Fibroblast of skin of scalp (primary cell): Measurements from ENCODE around the gene COL16A1.
A peak's percentile ranks its signal among the peaks of the same experiment; 100 is the strongest.
"Not testable (repeated sequence)": the region's sequence is repeated elsewhere in the genome, so short reads cannot be mapped to it uniquely, and the experiment has no call there.

Source experiments
- DNase-seq: peaks from one replicate; pipeline ENCODE4 v3.0.0-alpha.2; 2013

The COL16A1 gene

GRCh38 chr1:31732751-31733289 lies 29.0 kb upstream of the COL16A1 start:
- DNase-seq, result no peak

- no peak for DNase-seq
Observed at GRCh38 chr1:31732343-31732742, 28.5 kb upstream of the COL16A1 start.

- DNase-seq, result no peak
Observed at GRCh38 chr1:31731049-31731565, 27.3 kb upstream of the COL16A1 start.

- no peak for DNase-seq
Observed at GRCh38 chr1:31730336-31731048, 26.7 kb upstream of the COL16A1 start.

- DNase-seq, result no peak
Observed at GRCh38 chr1:31727849-31728248, 24.0 kb upstream of the COL16A1 start.

GRCh38 chr1:31727195-31727594 lies 23.4 kb upstream of the COL16A1 start:
- no peak for DNase-seq

GRCh38 chr1:31726715-31727114 lies 22.9 kb upstream of the COL16A1 start:
- no peak for DNase-seq

GRCh38 chr1:31725777-31726535 lies 22.1 kb upstream of the COL16A1 start:
- no peak for DNase-seq

GRCh38 chr1:31725134-31725533 lies 21.3 kb upstream of the COL16A1 start:
- DNase-seq, result no peak

- DNase-seq, result peak; percentile 80
Observed at GRCh38 chr1:31723828-31724359, 20.1 kb upstream of the COL16A1 start.

- no peak for DNase-seq
Observed at GRCh38 chr1:31718327-31718897, 14.6 kb upstream of the COL16A1 start.

- DNase-seq, result no peak
Observed at GRCh38 chr1:31717341-31717740, 13.5 kb upstream of the COL16A1 start.

- no peak for DNase-seq
Observed at GRCh38 chr1:31715873-31716220, 12.0 kb upstream of the COL16A1 start.

GRCh38 chr1:31715087-31715872 lies 11.5 kb upstream of the COL16A1 start:
- DNase-seq, result peak; percentile 95

GRCh38 chr1:31714442-31715086 lies 10.7 kb upstream of the COL16A1 start:
- DNase-seq, result peak; percentile 92

- peak; percentile 94 for DNase-seq
Observed at GRCh38 chr1:31712630-31713029, 8.8 kb upstream of the COL16A1 start.

- DNase-seq, result peak; percentile 89
Observed at GRCh38 chr1:31712068-31712467, 8.3 kb upstream of the COL16A1 start.

- peak; percentile 66 for DNase-seq
Observed at GRCh38 chr1:31708324-31708723, 4.5 kb upstream of the COL16A1 start.

GRCh38 chr1:31707711-31708110 lies 3.9 kb upstream of the COL16A1 start:
- DNase-seq, result peak; percentile 56

GRCh38 chr1:31707059-31707600 lies 3.3 kb upstream of the COL16A1 start:
- DNase-seq, result not testable (repeated sequence)

- DNase-seq, result no peak
Observed at GRCh38 chr1:31706384-31707058, 2.7 kb upstream of the COL16A1 start.
